GM23248 (cell line): Measurements from ENCODE around the gene NPBWR2. TPM values are rescaled to one million over a fixed set of nuclear protein-coding genes. Genes with fewer than 3 reads are reported as not detected.

Source experiments
- DNase-seq: peaks from one replicate; pipeline ENCODE4 v3.0.0-alpha.2; 2015
- H2AFZ ChIP-seq: fragments of 200-600 bp; sonication (generic); 2 replicates; pipeline ENCODE4 v1.6.1; 2016; ENCODE audit warnings: antibody characterized with exemption
- H3F3A ChIP-seq: fragments of 200-600 bp; sonication (generic); 2 replicates; pipeline ENCODE4 v1.6.1; 2016; ENCODE audit warnings: mild to moderate bottlenecking, antibody characterized with exemption, mixed run types; ENCODE audit not compliant: insufficient read depth
- H3K27ac ChIP-seq: fragments of 200-600 bp; sonication (generic); 2 replicates; pipeline ENCODE4 v1.5.1; 2016; ENCODE audit warnings: mild to moderate bottlenecking
- H3K27me3 ChIP-seq: fragments of 200-600 bp; sonication (generic); replicated peaks from 2 replicates; pipeline ENCODE4 v1.6.1; 2016; ENCODE audit warnings: mild to moderate bottlenecking; ENCODE audit not compliant: insufficient read depth
- H3K36me3 ChIP-seq: fragments of 200-600 bp; sonication (generic); 2 replicates; pipeline ENCODE4 v1.6.1; 2016; ENCODE audit warnings: low read depth, mild to moderate bottlenecking
- H3K4me1 ChIP-seq: fragments of 200-600 bp; sonication (generic); 2 replicates; pipeline ENCODE4 v1.6.1; 2016; ENCODE audit warnings: mild to moderate bottlenecking; ENCODE audit not compliant: insufficient read depth
- H3K4me2 ChIP-seq: fragments of 200-600 bp; sonication (generic); one replicate; pipeline ENCODE4 v1.6.1; 2016; ENCODE audit warnings: mild to moderate bottlenecking; ENCODE audit not compliant: unreplicated experiment
- H3K4me3 ChIP-seq: fragments of 200-600 bp; sonication (generic); 2 replicates; pipeline ENCODE4 v1.5.1; 2016; ENCODE audit warnings: mild to moderate bottlenecking
- H3K79me2 ChIP-seq: fragments of 200-600 bp; sonication (generic); 2 replicates; pipeline ENCODE4 v1.6.1; 2016; ENCODE audit warnings: mild to moderate bottlenecking; ENCODE audit not compliant: insufficient read depth
- H3K9ac ChIP-seq: fragments of 200-600 bp; sonication (generic); 2 replicates; pipeline ENCODE4 v1.6.1; 2016; ENCODE audit warnings: mild to moderate bottlenecking
- H3K9me2 ChIP-seq: fragments of 200-600 bp; sonication (generic); 2 replicates; pipeline ENCODE4 v1.6.1; 2016; ENCODE audit warnings: mixed run types, mild to moderate bottlenecking, moderate library complexity; ENCODE audit not compliant: insufficient read depth
- H3K9me3 ChIP-seq: fragments of 200-600 bp; sonication (generic); one replicate; pipeline ENCODE4 v1.6.1; 2017; ENCODE audit warnings: low read depth
- H4K20me1 ChIP-seq: fragments of 200-600 bp; sonication (generic); 2 replicates; pipeline ENCODE4 v1.6.0; 2016; ENCODE audit not compliant: insufficient read depth
- EZH2 ChIP-seq: fragments of 200-600 bp; sonication (generic); IDR thresholded peaks from 2 replicates; pipeline ENCODE4 v1.6.1; 2018; ENCODE audit warnings: antibody characterized with exemption, mild to moderate bottlenecking; ENCODE audit not compliant: insufficient read depth, poor library complexity, severe bottlenecking
- EZH2phosphoT487 ChIP-seq: fragments of 200-600 bp; sonication (generic); IDR thresholded peaks from 2 replicates; pipeline ENCODE4 v1.6.1; 2018; ENCODE audit warnings: antibody characterized with exemption, moderate library complexity, mild to moderate bottlenecking, low read depth; ENCODE audit not compliant: insufficient read depth
- WGBS, 2 experiments: methylation state at CpG; one replicate each; pipeline ENCODE4 v1.1.6; 2015 to 2017; ENCODE audit warnings: low lambda C conversion rate in 2 of 2, low coverage in 1 of 2; ENCODE audit errors: missing lambda C conversion rate in 2 of 2; 5-methylcytosine and 5-hydroxymethylcytosine counted together
- in situ Hi-C: fragments of 300-500 bp; cut with MboI; formaldehyde crosslinking; loops from 2 replicates; pipeline ENCODE4 v1.15.0; 2020
- polyA plus RNA-seq: library from polyadenylated mRNA; unstranded; fragments of >200 nt; fragmentation: Nextera tagmentation; extraction: Ambion mirVana; gene quantifications from 2 replicates; pipeline ENCODE4 v1.2.1, GENCODE V29; 2016
- total RNA-seq: library from RNA; depleted of rRNA; stranded (reverse); fragments of >200 nt; shearing (Covaris generic); gene quantifications from 2 replicates; pipeline ENCODE4 v1.2.3, GENCODE V29; 2014

NPBWR2 gene
- total and polyA plus RNA-seq, 2 experiments from 2014 or later = not detected

- Histone ChIP-seq H3K4me1 (no peaks in the 10 kb centered on the region), H3K4me2 (no peak overlapping the region), H3K9me2 (no peaks in the 10 kb centered on the region), H3K9ac (no peak overlapping the region), H3F3A (no peaks in the 10 kb centered on the region), H3K9me3 (no peaks in the 10 kb centered on the region), H2AFZ (no peak overlapping the region), H4K20me1 (no peaks in the 10 kb centered on the region), H3K27me3 (no peaks in the 10 kb centered on the region; the same call in 1 of the 2 replicates), H3K4me3 (no peak overlapping the region), H3K79me2 (no peaks in the 10 kb centered on the region), H3K36me3 (no peaks in the 10 kb centered on the region), H3K27ac (no peak overlapping the region)
- no peak for TF ChIP-seq EZH2
- TF ChIP-seq EZH2phosphoT487 = no peak
- in situ Hi-C loops = no loop called here
- no peak for DNase-seq
- WGBS, 2 experiments = 39 to 46% methylated on average over 6 of the region's 6 CpGs
Measured at GRCh38 chr20:64113444-64113775, 6.0 kb upstream of the NPBWR2 start.

DNA sequence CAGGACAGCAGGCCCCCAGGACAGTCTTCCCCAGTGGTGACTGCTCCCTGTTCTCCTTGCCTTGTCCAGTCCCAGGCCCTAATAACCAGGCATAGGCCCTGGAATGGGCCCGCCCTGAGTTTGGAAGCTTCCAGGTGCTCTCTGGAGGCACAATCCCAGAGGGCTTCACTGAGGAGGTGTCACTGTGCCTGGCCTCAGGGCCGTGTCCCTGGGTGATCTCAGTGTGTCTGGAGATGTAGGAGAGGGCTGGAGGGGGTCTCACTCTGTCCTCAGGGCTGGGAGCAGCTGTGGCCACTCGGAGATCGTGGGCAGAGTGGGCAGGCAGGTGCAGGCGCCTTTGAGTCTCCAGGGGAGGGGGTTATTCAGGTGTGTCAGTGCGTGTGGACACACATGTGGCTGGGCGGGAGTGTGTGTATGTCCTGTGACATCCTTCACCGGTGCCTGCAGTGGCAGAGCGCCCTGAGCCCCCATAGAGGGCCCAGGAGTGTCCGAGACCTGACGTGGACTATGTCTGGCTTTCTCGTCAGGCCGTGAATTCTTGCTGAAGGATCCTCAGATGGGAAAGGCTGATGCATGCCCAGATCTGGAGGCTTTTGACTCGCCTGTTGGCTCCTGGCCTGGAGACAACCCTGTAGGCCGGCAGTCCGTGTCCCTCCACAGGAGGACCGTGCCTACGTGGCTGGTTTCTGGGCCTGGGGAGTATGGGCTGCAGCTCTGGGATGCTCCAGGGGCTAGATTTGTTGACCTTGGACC, 5.5 kb upstream of the NPBWR2 start:
- Histone ChIP-seq H3K36me3 (no peaks in the 10 kb centered on the region), H3K9me3 (no peaks in the 10 kb centered on the region), H3K27ac (no peak overlapping the region), H3K79me2 (no peaks in the 10 kb centered on the region), H3K27me3 (no peaks in the 10 kb centered on the region; the same call in 1 of the 2 replicates), H3K9me2 (no peaks in the 10 kb centered on the region), H3K4me1 (no peaks in the 10 kb centered on the region), H3K4me3 (no peak overlapping the region), H2AFZ (no peak overlapping the region), H3F3A (no peaks in the 10 kb centered on the region), H4K20me1 (no peaks in the 10 kb centered on the region), H3K4me2 (no peak overlapping the region), H3K9ac (no peak overlapping the region)
- DNase-seq = no peak
- TF ChIP-seq EZH2 = no peak
- no peak for TF ChIP-seq EZH2phosphoT487
- 42 to 50% methylated on average over 18 of the region's 18 CpGs for WGBS, 2 experiments
- in situ Hi-C loops = no loop called here

- H3K4me2 ChIP-seq = no peak overlapping the region
- no peak for DNase-seq
- in situ Hi-C loops = no loop called here
- TF ChIP-seq EZH2phosphoT487 = no peak
- no peak for TF ChIP-seq EZH2
- H3F3A ChIP-seq = no peaks in the 10 kb centered on the region
- H3K4me1 ChIP-seq = no peaks in the 10 kb centered on the region
- H3K79me2 ChIP-seq = no peaks in the 10 kb centered on the region
- no peaks in the 10 kb centered on the region for H3K36me3 ChIP-seq
- H3K27ac ChIP-seq = no peak overlapping the region
- H3K9ac ChIP-seq = no peak overlapping the region
- WGBS, 2 experiments = 71 to 73% methylated on average over 14 to 19 of the region's 19 CpGs
- no peaks in the 10 kb centered on the region for H3K9me3 ChIP-seq
- H3K27me3 ChIP-seq = no peaks in the 10 kb centered on the region; the same call in 1 of the 2 replicates
- H2AFZ ChIP-seq = no peak overlapping the region
- H3K9me2 ChIP-seq = no peaks in the 10 kb centered on the region
- H4K20me1 ChIP-seq = no peaks in the 10 kb centered on the region
- H3K4me3 ChIP-seq = no peak overlapping the region
Measured at GRCh38 chr20:64111841-64112641, 4.7 kb upstream of the NPBWR2 start.

- TF ChIP-seq EZH2 = no peak
- TF ChIP-seq EZH2phosphoT487 = no peak
- Histone ChIP-seq H3K4me3 (no peak overlapping the region), H3K4me2 (no peak overlapping the region), H3F3A (no peaks in the 10 kb centered on the region), H3K27ac (no peak overlapping the region), H3K27me3 (no peaks in the 10 kb centered on the region; the same call in 1 of the 2 replicates), H4K20me1 (no peaks in the 10 kb centered on the region), H3K36me3 (no peaks in the 10 kb centered on the region), H3K9me3 (no peaks in the 10 kb centered on the region), H3K4me1 (no peaks in the 10 kb centered on the region), H2AFZ (no peak overlapping the region), H3K79me2 (no peaks in the 10 kb centered on the region), H3K9ac (no peak overlapping the region), H3K9me2 (no peaks in the 10 kb centered on the region)
- 56 to 68% methylated on average over 8 to 10 of the region's 10 CpGs for WGBS, 2 experiments
- in situ Hi-C loops = no loop called here
- DNase-seq = no peak
Measured at GRCh38 chr20:64110411-64111068, 3.2 kb upstream of the NPBWR2 start.
